ENCODE data around the gene MICAL3.

The MICAL3 gene

DNA sequence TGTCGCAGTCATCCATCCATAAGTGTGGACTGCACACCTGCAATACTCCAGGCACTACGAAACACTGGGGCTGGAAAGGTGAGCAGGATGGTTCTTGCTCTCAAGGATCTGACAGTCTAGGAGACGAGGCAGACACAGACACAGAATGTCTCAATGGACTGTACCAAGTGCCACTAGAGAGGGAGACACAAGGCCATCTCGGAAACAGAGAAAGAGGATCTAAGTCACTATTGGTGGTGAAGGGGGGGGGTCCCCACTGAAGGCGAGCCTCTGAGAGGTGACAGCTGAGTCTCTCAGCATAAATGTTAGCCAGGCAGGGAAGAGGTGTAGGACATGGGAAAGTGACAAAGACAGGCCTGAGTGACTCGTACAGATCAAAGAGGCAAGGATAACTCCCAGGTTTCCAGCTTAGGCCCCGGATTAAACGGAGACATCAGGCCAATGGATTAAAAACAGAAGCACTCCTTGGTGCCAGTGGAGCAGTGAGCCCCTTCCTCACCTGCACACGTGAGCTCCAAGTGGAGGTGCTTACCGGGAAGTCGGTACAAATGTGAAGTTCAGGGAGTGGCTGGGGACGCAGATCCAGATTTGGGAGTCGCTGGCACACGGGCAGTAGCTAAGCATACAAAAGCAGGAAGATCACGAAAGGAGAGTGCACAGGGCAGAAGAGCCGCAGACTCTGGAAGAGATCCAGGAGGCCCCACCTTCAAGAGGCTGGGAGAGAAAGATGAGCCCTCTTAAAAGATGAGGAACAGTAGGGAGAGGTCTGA is 117.2 kb downstream of the MICAL3 start:
- no peak overlapping the region for H3K27ac Mint-ChIP-seq
- H3K9me3 Mint-ChIP-seq = no peaks in the 10 kb centered on the region
- no peaks in the 10 kb centered on the region for H3K4me1 Mint-ChIP-seq (ENCODE audit: low read depth)
- no peak overlapping the region for H3K4me3 Mint-ChIP-seq
- DNase-seq (ENCODE audit: low spot score) = no peak
- no peaks in the 10 kb centered on the region for H3K36me3 Mint-ChIP-seq (ENCODE audit: low read depth)
- no peaks in the 10 kb centered on the region for H3K27me3 Mint-ChIP-seq (ENCODE audit: low read depth)

DNA sequence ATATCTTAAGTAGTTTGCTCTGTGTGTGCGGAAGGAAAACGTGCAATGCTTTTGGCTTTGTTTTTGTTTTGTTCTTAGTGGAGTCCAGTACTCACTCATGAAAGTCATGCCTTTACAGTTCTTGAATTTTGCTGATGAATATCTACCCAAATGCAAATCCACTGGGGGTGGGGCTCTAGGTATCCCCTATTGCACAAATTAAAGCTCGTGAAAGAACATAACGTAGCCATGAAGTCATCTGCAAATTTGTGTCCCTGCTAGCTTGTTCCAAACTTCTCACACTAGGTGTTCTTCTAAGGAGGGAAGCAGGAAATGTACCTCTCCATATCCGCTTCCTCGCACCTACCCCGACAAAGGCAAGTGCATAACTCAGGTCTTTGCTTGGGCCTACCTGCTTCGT is 118.9 kb downstream of the MICAL3 start:
- Mint-ChIP-seq H3K27ac (no peak overlapping the region), H3K27me3 (ENCODE audit: low read depth) (no peaks in the 10 kb centered on the region), H3K4me1 (ENCODE audit: low read depth) (no peaks in the 10 kb centered on the region), H3K4me3 (no peak overlapping the region), H3K36me3 (ENCODE audit: low read depth) (peaks cover 1% of the 10 kb centered on the region), H3K9me3 (no peaks in the 10 kb centered on the region)
- no peak for DNase-seq (ENCODE audit: low spot score)

DNA sequence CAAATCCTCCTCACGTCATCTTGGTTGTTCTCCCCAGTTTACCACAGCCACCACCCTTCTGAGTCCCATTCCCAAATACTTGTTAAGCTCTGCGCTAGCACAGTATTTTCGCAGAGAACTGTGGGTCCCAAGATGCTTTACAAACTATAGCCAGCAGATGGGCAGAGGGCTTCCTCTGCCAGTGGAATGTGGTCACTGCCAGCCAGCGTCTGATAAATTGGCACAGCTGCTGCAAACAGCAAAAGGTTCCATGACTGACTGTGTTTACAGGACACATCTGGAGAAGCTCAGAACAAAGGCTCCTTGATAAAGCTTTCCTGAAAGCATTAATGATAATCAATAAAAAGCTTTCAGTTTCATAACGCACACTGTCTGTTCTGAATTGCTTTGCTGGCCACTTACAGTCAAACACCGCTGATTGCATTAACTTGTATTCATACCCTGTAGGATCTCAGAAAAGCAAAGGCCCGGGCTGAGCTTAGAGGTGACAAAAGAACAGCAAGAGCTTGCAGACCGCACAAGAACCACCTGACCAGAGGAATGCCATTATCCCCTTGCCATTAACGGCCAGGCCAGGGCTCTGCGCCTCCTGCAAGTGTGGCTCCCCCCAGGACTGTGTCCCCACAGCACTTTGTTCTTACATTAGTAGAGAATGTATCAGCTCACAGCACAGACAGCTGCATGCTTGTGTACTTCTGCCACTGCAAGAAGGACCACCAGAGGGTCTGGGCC is 120.6 kb downstream of the MICAL3 start:
- Mint-ChIP-seq H3K4me1 (ENCODE audit: low read depth) (no peaks in the 10 kb centered on the region), H3K27ac (no peak overlapping the region), H3K36me3 (ENCODE audit: low read depth) (peaks cover 4% of the 10 kb centered on the region), H3K9me3 (no peaks in the 10 kb centered on the region), H3K4me3 (no peak overlapping the region), H3K27me3 (ENCODE audit: low read depth) (no peaks in the 10 kb centered on the region)
- no peak for DNase-seq (ENCODE audit: low spot score)

DNA sequence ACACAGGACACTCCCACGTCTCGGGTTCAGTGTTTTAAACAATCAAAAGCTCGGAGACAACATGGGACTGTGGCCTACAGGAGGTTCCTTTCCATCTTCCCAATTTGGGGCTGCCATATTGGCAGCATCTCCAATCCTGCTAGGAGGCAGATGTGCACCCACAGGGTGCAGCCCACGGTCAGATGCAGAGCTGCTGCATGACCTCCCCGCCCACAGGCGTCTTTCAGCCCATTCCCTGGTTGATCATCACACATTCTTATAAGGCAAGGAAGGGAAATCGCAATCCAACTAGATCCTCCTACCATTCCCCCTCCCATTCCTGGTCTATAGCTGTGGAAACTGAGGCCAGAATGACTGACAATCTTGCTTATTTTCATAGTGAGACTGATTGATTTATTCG is 121.4 kb downstream of the MICAL3 start:
- DNase-seq (ENCODE audit: low spot score) = no peak
- no peak overlapping the region for H3K27ac Mint-ChIP-seq

DNA sequence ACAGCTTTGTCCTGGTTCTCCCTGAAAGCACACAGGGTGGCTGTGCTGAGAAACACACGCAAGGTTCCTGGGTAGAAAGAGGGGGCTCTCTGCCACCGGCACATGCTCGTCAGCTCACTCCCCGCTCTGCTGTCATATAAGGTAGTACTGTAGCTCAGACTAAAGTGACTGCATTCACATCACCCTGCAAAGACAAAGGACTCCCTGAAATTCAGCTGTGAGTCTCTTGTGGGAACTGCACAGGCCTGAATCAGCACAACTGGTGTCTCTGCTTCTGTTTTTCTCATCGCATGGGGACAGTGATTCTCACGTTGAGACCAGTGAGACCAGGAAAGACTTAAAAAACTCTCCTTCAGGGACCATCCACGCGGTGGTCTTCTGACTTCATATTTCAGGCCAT is 126.0 kb downstream of the MICAL3 start:
- Mint-ChIP-seq H3K4me3 (no peak overlapping the region), H3K36me3 (ENCODE audit: low read depth) (peaks cover 6% of the 10 kb centered on the region), H3K4me1 (ENCODE audit: low read depth) (no peaks in the 10 kb centered on the region), H3K27ac (no peak overlapping the region), H3K27me3 (ENCODE audit: low read depth) (no peaks in the 10 kb centered on the region), H3K9me3 (no peaks in the 10 kb centered on the region)
- no peak for DNase-seq (ENCODE audit: low spot score)

More for the DNA sequence above, 121.4 kb downstream of the MICAL3 start:
- H3K4me3 Mint-ChIP-seq = no peak overlapping the region
- peaks cover 4% of the 10 kb centered on the region for H3K36me3 Mint-ChIP-seq (ENCODE audit: low read depth)
- no peaks in the 10 kb centered on the region for H3K27me3 Mint-ChIP-seq (ENCODE audit: low read depth)
- no peaks in the 10 kb centered on the region for H3K9me3 Mint-ChIP-seq
- H3K4me1 Mint-ChIP-seq (ENCODE audit: low read depth) = no peaks in the 10 kb centered on the region

DNA sequence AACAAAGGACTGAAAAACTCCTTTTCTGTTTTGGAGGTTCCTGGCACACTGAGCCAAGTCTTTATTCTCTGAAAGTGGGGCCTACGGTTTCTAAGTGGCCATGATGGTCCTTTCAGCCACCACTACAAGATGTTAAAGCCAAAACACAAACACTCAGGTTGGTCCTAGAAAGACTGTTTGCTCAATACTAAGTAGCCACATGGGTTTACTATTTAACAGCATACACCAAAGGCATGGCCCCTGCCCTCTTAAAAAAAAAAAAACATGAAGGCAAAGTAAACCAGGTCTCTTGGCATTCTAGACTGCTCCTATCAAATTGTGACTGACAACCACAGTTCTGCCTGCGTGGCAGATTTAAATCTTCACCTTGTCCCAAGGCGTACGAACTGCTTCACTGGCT is 126.5 kb downstream of the MICAL3 start:
- peaks cover 6% of the 10 kb centered on the region for H3K36me3 Mint-ChIP-seq (ENCODE audit: low read depth)
- no peaks in the 10 kb centered on the region for H3K9me3 Mint-ChIP-seq
- no peaks in the 10 kb centered on the region for H3K27me3 Mint-ChIP-seq (ENCODE audit: low read depth)
- no peak for DNase-seq (ENCODE audit: low spot score)
- H3K4me1 Mint-ChIP-seq (ENCODE audit: low read depth) = no peaks in the 10 kb centered on the region
- H3K4me3 Mint-ChIP-seq = no peak overlapping the region
- no peak overlapping the region for H3K27ac Mint-ChIP-seq

DNA sequence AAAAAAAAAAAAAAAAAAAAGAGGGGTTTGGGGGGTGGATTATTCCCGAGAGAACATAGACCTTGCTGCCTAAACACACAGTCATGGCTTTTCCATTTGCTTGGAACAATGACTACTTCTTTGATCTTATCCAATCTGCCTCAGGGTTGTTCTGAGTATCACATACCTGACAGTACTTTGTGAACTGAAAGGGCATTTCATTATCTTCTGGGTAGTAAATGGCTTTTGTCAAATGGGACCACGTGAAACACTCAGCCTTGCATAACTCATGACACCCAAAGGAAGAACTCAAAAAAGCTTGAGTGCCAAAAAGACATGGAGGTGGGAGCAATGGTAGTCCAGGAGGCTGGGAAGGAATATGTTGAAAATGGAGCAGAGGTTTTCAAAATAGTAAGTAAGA is 126.9 kb downstream of the MICAL3 start:
- no peaks in the 10 kb centered on the region for H3K4me1 Mint-ChIP-seq (ENCODE audit: low read depth)
- no peak for DNase-seq (ENCODE audit: low spot score)
- H3K4me3 Mint-ChIP-seq = no peak overlapping the region
- H3K27me3 Mint-ChIP-seq (ENCODE audit: low read depth) = no peaks in the 10 kb centered on the region
- H3K9me3 Mint-ChIP-seq = no peaks in the 10 kb centered on the region
- H3K27ac Mint-ChIP-seq = no peak overlapping the region
- peaks cover 6% of the 10 kb centered on the region for H3K36me3 Mint-ChIP-seq (ENCODE audit: low read depth)

DNA sequence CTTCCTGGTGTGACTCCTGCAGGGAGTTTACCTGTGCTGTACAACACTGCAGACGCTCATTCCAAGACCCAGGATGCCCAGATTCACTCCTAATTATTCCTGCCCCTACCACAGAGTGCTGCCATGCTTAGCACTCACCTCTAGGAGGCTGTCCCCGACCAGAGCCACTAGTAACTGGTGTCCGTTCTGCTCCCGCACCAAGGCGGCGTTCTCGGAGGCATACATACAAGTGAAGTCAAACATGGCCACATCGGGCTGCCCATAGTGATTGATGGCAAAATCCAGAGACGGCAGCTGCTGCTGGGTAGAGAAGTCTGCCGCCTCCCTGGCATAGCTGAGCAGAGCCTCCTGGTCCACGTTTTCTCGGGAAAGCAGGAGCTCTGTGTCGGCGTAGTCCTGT is 127.8 kb downstream of the MICAL3 start:
- no peak for DNase-seq (ENCODE audit: low spot score)
- H3K9me3 Mint-ChIP-seq = no peaks in the 10 kb centered on the region
- H3K36me3 Mint-ChIP-seq (ENCODE audit: low read depth) = peaks cover 6% of the 10 kb centered on the region
- no peaks in the 10 kb centered on the region for H3K27me3 Mint-ChIP-seq (ENCODE audit: low read depth)
- no peak overlapping the region for H3K4me3 Mint-ChIP-seq
- no peak overlapping the region for H3K27ac Mint-ChIP-seq
- no peaks in the 10 kb centered on the region for H3K4me1 Mint-ChIP-seq (ENCODE audit: low read depth)

DNA sequence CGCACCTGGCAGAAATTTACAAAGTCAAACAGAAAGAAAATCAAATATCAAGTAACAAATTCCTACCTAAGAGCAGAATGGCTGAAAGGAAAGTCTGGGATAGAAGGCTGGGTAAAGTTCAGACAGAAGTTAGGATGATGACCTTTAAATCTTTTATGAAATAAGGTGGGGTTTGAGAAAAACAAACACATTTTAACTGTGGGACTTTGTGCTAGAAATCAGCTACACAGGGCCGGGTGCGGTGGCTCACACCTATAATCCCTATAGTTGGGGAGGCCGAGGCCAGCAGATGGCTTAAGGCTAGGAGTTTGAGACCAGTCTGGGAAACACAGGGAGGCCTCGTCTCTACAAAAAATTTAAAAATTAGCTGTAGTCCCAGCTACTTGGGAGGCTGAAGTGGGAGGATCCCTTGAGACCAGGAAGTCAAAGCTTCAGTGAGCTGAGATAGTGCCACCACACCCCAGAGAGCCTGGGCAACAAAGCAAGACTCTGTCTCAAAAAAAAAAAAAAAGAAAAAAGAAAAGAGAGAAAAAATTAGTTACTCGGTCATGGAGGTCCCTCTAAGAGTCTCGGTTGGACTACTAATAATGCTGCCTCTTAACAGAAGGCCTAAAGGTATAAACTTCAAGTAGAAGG is 130.3 kb downstream of the MICAL3 start:
- Mint-ChIP-seq H3K4me3 (no peak overlapping the region), H3K27ac (no peak overlapping the region), H3K27me3 (ENCODE audit: low read depth) (no peaks in the 10 kb centered on the region), H3K36me3 (ENCODE audit: low read depth) (peaks cover 2% of the 10 kb centered on the region), H3K9me3 (no peaks in the 10 kb centered on the region), H3K4me1 (ENCODE audit: low read depth) (no peaks in the 10 kb centered on the region)
- no peak for DNase-seq (ENCODE audit: low spot score)

DNA sequence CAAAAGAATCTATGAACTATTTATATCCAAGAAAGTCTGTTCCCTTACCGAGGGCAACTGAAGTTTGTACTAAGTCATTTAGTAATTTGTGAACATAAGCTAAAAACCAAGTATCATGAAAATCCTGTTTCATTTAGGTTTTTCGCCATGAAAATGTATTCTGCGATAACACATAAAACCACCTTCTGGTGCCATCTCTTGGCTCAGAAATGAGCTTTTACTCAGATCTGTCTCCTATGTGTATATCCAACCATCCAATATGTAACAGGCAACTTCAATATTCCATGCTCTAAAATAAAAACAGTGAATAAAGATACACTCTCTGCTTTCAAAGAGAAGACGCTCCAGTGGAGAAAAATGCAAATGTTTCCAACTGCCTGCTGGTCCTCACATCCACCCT is 132.0 kb downstream of the MICAL3 start:
- no peaks in the 10 kb centered on the region for H3K27me3 Mint-ChIP-seq (ENCODE audit: low read depth)
- H3K4me1 Mint-ChIP-seq (ENCODE audit: low read depth) = no peaks in the 10 kb centered on the region
- no peak for DNase-seq (ENCODE audit: low spot score)
- peaks cover 4% of the 10 kb centered on the region for H3K36me3 Mint-ChIP-seq (ENCODE audit: low read depth)
- no peak overlapping the region for H3K4me3 Mint-ChIP-seq
- H3K27ac Mint-ChIP-seq = no peak overlapping the region
- no peaks in the 10 kb centered on the region for H3K9me3 Mint-ChIP-seq

DNA sequence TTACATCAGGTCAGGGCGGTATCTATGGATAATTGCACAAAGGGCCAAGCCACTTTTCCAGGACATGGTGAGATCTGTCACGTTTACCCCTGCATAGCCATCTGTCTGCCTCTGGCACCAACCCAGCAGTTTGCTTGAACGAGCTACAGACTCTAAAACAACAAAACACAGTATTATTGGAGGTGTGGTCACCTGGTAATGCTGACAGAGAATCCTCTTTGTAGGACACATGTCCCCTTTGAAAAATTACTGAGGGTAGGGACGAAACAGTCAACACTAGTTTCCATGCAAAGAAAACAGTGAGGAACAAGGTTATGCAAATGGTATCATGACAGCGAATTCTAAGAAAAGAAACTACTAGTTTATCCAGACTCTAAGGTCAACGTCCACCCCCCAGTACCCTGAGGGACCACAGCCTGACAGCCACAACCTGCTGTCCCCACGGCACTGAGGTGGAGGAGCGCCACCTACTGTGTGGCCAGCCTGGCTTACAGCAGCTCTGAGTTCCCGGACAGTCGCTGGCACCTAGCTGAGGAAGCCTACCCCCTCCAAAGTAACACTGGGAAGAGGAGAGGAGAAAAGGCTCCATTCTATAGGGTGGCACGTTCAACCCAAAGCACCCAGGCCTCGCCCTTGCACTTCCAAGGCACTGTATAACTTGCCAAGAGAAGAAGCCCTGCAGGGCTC is 132.7 kb downstream of the MICAL3 start:
- no peak for DNase-seq (ENCODE audit: low spot score)
- no peaks in the 10 kb centered on the region for H3K9me3 Mint-ChIP-seq
- no peak overlapping the region for H3K27ac Mint-ChIP-seq
- peaks cover 4% of the 10 kb centered on the region for H3K36me3 Mint-ChIP-seq (ENCODE audit: low read depth)
- H3K27me3 Mint-ChIP-seq (ENCODE audit: low read depth) = no peaks in the 10 kb centered on the region
- no peaks in the 10 kb centered on the region for H3K4me1 Mint-ChIP-seq (ENCODE audit: low read depth)
- no peak overlapping the region for H3K4me3 Mint-ChIP-seq

DNA sequence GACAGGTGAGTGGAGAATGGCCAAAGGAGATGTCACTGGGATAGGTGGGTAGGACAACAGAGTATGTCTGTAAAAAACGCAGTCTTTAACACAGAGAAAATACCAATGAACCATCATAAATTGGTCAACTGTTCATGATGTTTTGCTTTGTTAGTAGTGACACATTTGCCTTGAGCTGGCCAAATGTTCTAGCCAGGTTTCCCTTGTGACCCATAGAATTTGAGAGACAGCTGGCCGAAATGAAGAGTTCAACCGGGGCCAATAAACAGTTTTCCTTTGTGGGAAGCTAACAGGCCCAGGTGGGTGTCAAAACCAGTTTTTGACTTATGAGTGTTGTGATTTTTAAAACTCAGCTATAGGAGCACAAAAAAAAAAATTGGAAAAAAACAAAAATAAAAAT is 133.5 kb downstream of the MICAL3 start:
- Mint-ChIP-seq H3K27ac (no peak overlapping the region), H3K4me1 (ENCODE audit: low read depth) (no peaks in the 10 kb centered on the region), H3K9me3 (no peaks in the 10 kb centered on the region), H3K4me3 (no peak overlapping the region), H3K27me3 (ENCODE audit: low read depth) (no peaks in the 10 kb centered on the region), H3K36me3 (ENCODE audit: low read depth) (peaks cover 7% of the 10 kb centered on the region)
- no peak for DNase-seq (ENCODE audit: low spot score)

DNA sequence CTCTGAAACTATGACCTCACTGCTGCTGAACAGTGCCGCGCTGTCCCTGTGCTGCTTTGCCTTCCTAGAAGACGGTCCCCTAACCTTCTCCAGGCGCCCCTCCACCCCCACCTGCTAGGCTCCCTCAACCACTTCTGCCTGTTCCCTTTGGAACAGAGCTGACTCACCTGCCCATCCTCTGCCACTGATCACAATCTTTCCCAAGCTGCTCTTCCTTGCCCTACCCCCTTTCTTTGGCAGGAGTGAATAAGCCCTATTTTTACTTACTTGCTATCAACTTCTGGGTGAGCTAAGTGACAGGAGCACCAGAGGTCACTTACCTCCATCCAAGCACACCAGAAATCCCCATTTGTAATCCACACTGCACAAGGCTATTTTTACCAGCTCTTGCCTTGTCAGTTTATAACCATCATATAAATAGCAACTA is 134.1 kb downstream of the MICAL3 start:
- peaks cover 11% of the 10 kb centered on the region for H3K36me3 Mint-ChIP-seq (ENCODE audit: low read depth)
- H3K27ac Mint-ChIP-seq = no peak overlapping the region
- no peak for DNase-seq (ENCODE audit: low spot score)

DNA sequence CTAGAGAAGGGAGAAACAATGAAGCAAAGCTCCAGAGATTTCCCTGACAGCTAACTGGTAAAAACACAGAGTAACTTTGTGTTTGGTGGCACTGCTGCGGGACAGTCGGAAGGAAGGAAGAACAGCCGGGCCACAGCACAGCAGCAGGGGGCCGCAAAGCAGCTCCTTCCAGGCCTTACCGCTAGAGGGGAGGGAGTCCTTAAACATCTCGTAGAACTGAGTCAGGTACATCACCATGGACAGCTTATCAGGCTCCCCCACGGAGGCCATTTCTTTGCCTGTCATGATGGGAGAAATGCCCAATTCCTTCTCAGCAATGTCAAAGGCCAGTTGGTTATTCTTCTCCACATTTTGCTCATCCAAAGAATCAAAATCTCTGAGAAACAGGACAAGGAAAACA is 135.5 kb downstream of the MICAL3 start:
- DNase-seq (ENCODE audit: low spot score) = no peak
- Mint-ChIP-seq H3K36me3 (ENCODE audit: low read depth) (peaks cover 9% of the 10 kb centered on the region), H3K27ac (no peak overlapping the region), H3K27me3 (ENCODE audit: low read depth) (no peaks in the 10 kb centered on the region), H3K4me3 (no peak overlapping the region), H3K9me3 (no peaks in the 10 kb centered on the region), H3K4me1 (ENCODE audit: low read depth) (no peaks in the 10 kb centered on the region)

More for the DNA sequence above, 134.1 kb downstream of the MICAL3 start:
- Mint-ChIP-seq H3K4me3 (no peak overlapping the region), H3K9me3 (no peaks in the 10 kb centered on the region), H3K27me3 (ENCODE audit: low read depth) (no peaks in the 10 kb centered on the region), H3K4me1 (ENCODE audit: low read depth) (no peaks in the 10 kb centered on the region)

Measured in T-helper 2 cell treated with Interferon-gamma antibody and Interleukin-4, amounts not matched to agents 5 μg/mL and 100 μg/mL, for 36 hours (primary cell).